CD4-positive, alpha-beta T cell treated with Interleukin-4 for 4 hours (primary cell): ENCODE results near the gene GABRG3.
"Not testable (repeated sequence)": the region's sequence is repeated elsewhere in the genome, so short reads cannot be mapped to it uniquely, and the experiment has no call there.

Experiments
- DNase-seq: peaks from one replicate; pipeline ENCODE4 v3.0.0-alpha.2; 2020

Gene GABRG3

GRCh38 chr15:27003003-27003402 lies 32.0 kb downstream of the GABRG3 start:
- DNase-seq, result not testable (repeated sequence)

- not testable (repeated sequence) for DNase-seq
Observed at GRCh38 chr15:27004226-27004625, 33.2 kb downstream of the GABRG3 start.

- DNase-seq, result peak; percentile 2
Observed at GRCh38 chr15:27017168-27017809, 46.3 kb downstream of the GABRG3 start.

GRCh38 chr15:27019687-27020086 lies 48.7 kb downstream of the GABRG3 start:
- no peak for DNase-seq

- DNase-seq, result no peak
Observed at GRCh38 chr15:27025481-27025966, 54.5 kb downstream of the GABRG3 start.

- no peak for DNase-seq
Observed at GRCh38 chr15:27027229-27027628, 56.2 kb downstream of the GABRG3 start.

- no peak for DNase-seq
Observed at GRCh38 chr15:27028858-27029477, 58.0 kb downstream of the GABRG3 start.

GRCh38 chr15:27036210-27036609 lies 65.2 kb downstream of the GABRG3 start:
- DNase-seq, result no peak

GRCh38 chr15:27037501-27037900 lies 66.5 kb downstream of the GABRG3 start:
- DNase-seq, result no peak

GRCh38 chr15:27039152-27039551 lies 68.2 kb downstream of the GABRG3 start:
- no peak for DNase-seq

GRCh38 chr15:27042230-27042629 lies 71.2 kb downstream of the GABRG3 start:
- no peak for DNase-seq

GRCh38 chr15:27042646-27043045 lies 71.7 kb downstream of the GABRG3 start:
- no peak for DNase-seq

GRCh38 chr15:27043770-27044169 lies 72.8 kb downstream of the GABRG3 start:
- no peak for DNase-seq

GRCh38 chr15:27045796-27046195 lies 74.8 kb downstream of the GABRG3 start:
- DNase-seq, result no peak

- no peak for DNase-seq
Observed at GRCh38 chr15:27046880-27047279, 75.9 kb downstream of the GABRG3 start.

- DNase-seq, result no peak
Observed at GRCh38 chr15:27050163-27050562, 79.2 kb downstream of the GABRG3 start.

GRCh38 chr15:27054426-27054825 lies 83.4 kb downstream of the GABRG3 start:
- no peak for DNase-seq

- no peak for DNase-seq
Observed at GRCh38 chr15:27057904-27058645, 87.1 kb downstream of the GABRG3 start.

- no peak for DNase-seq
Observed at GRCh38 chr15:27058939-27059338, 88.0 kb downstream of the GABRG3 start.

- no peak for DNase-seq
Observed at GRCh38 chr15:27059610-27060202, 88.7 kb downstream of the GABRG3 start.

GRCh38 chr15:27061739-27062138 lies 90.8 kb downstream of the GABRG3 start:
- no peak for DNase-seq

GRCh38 chr15:27062951-27063350 lies 92.0 kb downstream of the GABRG3 start:
- no peak for DNase-seq

- DNase-seq, result no peak
Observed at GRCh38 chr15:27064080-27064479, 93.1 kb downstream of the GABRG3 start.

- no peak for DNase-seq
Observed at GRCh38 chr15:27065151-27065550, 94.2 kb downstream of the GABRG3 start.
